ENCODE results near the gene ITIH3.

GRCh38 chr3:52782412-52783210 lies 12.0 kb upstream of the ITIH3 start:
- TF ChIP-seq CTCF (IDR thresholded peaks at IDR 0.05; ENCODE audit: low read depth, low read length, poor library complexity, severe bottlenecking) (no peak), EZH2phosphoT487 (IDR thresholded peaks at IDR 0.05; ENCODE audit: borderline replicate concordance, low read length) (no peak)

All from DOHH2 (cell line).